Prostate gland (tissue), 2 donors: ENCODE results near the gene EPHB2.

Experiments
- POLR2A ChIP-seq: fragments of 450-650 bp; IDR thresholded peaks from one replicate; pipeline ENCODE4 v1.6.1; 2016; ENCODE audit warnings: antibody characterized with exemption, mild to moderate bottlenecking
- TF ChIP-seq, protein P1 (sequence below), 4 experiments: fragments of 200-600 bp in 2 of 4; fragments of 450-650 bp in 2 of 4; sonication (generic) in 2 of 4; IDR thresholded peaks; 1 replicate in 3 of 4; 2 replicates in 1 of 4; pipeline ENCODE4 v1.5.1; 2016 to 2019; ENCODE audit warnings: antibody characterized with exemption in 4 of 4, mild to moderate bottlenecking in 2 of 4, moderate library complexity in 2 of 4

DNA sequence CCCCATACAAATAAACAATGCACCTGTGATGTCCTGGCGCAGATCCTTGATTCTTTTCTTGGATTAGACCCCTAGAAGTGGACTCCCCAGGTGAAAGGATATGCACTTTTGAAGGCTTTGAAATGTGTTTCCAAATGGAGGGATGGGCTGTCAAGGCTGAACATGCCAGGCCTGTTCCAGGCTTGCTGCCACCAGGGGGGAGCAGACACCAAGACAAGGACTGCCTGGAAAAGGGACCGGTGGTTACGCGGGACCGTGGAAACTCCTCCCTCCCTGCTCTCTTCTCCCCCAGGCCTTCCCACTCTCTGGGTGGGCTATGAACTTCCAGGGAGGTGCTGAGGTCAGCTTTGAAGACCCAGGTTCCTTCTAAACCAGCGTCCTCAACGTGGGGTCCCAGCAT lies 44.9 kb upstream of the EPHB2 start:
- TF ChIP-seq, protein P1, sequence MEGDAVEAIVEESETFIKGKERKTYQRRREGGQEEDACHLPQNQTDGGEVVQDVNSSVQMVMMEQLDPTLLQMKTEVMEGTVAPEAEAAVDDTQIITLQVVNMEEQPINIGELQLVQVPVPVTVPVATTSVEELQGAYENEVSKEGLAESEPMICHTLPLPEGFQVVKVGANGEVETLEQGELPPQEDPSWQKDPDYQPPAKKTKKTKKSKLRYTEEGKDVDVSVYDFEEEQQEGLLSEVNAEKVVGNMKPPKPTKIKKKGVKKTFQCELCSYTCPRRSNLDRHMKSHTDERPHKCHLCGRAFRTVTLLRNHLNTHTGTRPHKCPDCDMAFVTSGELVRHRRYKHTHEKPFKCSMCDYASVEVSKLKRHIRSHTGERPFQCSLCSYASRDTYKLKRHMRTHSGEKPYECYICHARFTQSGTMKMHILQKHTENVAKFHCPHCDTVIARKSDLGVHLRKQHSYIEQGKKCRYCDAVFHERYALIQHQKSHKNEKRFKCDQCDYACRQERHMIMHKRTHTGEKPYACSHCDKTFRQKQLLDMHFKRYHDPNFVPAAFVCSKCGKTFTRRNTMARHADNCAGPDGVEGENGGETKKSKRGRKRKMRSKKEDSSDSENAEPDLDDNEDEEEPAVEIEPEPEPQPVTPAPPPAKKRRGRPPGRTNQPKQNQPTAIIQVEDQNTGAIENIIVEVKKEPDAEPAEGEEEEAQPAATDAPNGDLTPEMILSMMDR (IDR thresholded peaks at IDR 0.05) = peak in 2 of 4 experiments; percentile 38 to 57
- TF ChIP-seq POLR2A = no peak
